ENCODE results near the gene FAM13B.

DNA sequence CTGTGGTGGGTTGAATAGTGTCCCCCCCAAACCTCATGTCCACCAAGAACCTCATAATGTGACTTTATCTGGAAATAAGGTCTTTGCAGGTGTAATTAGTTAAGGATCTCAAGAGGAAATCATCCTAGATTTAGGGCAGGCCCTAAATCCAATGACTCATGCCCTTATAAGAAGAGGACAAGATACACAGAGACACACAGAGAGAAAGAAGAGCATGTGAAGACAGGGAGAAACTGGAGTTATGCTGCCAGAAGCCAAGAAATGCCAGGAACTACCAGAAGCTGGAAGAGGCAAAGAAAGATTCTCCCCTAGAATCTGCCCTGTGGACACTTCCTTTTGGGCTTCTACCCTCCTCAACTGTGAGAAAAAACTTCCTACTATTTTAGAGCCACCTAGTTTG is 8.8 kb downstream of the FAM13B start:
- TF ChIP-seq POLR2A (IDR thresholded peaks at IDR 0.05) (no peak), POLR2AphosphoS5 (IDR thresholded peaks at IDR 0.05) (no peak)
- TF ChIP-seq, protein P1, sequence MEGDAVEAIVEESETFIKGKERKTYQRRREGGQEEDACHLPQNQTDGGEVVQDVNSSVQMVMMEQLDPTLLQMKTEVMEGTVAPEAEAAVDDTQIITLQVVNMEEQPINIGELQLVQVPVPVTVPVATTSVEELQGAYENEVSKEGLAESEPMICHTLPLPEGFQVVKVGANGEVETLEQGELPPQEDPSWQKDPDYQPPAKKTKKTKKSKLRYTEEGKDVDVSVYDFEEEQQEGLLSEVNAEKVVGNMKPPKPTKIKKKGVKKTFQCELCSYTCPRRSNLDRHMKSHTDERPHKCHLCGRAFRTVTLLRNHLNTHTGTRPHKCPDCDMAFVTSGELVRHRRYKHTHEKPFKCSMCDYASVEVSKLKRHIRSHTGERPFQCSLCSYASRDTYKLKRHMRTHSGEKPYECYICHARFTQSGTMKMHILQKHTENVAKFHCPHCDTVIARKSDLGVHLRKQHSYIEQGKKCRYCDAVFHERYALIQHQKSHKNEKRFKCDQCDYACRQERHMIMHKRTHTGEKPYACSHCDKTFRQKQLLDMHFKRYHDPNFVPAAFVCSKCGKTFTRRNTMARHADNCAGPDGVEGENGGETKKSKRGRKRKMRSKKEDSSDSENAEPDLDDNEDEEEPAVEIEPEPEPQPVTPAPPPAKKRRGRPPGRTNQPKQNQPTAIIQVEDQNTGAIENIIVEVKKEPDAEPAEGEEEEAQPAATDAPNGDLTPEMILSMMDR (IDR thresholded peaks at IDR 0.05) = no peak

Data from sigmoid colon (tissue), 4 donors.